Neural progenitor cell (in vitro differentiated cells): ENCODE measurements around the gene FADS6. TPM values are rescaled to one million over a fixed set of nuclear protein-coding genes. Genes with fewer than 3 reads are reported as not detected.

Source experiments
- DNase-seq: peaks from one replicate; pipeline ENCODE4 v3.0.0-alpha.2; 2016; ENCODE audit warnings: low spot score
- H2AFZ ChIP-seq: fragments of 200-600 bp; sonication (generic); replicated peaks from 2 replicates; pipeline ENCODE4 v1.6.1; 2016; ENCODE audit warnings: antibody characterized with exemption
- H3F3A ChIP-seq: fragments of 200-600 bp; sonication (generic); 2 replicates; pipeline ENCODE4 v1.6.1; 2016; ENCODE audit warnings: antibody characterized with exemption, low read depth
- H3K27ac ChIP-seq: fragments of 200-600 bp; sonication (generic); 2 replicates; pipeline ENCODE4 v1.5.1; 2016; ENCODE audit warnings: mild to moderate bottlenecking
- H3K27me3 ChIP-seq: fragments of 200-600 bp; sonication (generic); 2 replicates; pipeline ENCODE4 v1.6.1; 2016; ENCODE audit warnings: mild to moderate bottlenecking, moderate library complexity
- H3K36me3 ChIP-seq: fragments of 200-600 bp; sonication (generic); 2 replicates; pipeline ENCODE4 v1.5.1; 2016
- H3K4me1 ChIP-seq: fragments of 200-600 bp; sonication (generic); 2 replicates; pipeline ENCODE4 v1.6.1; 2016; ENCODE audit warnings: mixed run types
- H3K4me2 ChIP-seq: fragments of 200-600 bp; sonication (generic); 2 replicates; pipeline ENCODE4 v1.6.1; 2016
- H3K4me3 ChIP-seq: fragments of 200-600 bp; sonication (generic); 2 replicates; pipeline ENCODE4 v1.5.1; 2016
- H3K79me2 ChIP-seq: fragments of 200-600 bp; sonication (generic); 2 replicates; pipeline ENCODE4 v1.6.1; 2016; ENCODE audit warnings: low read depth
- H3K9ac ChIP-seq: fragments of 200-600 bp; sonication (generic); 2 replicates; pipeline ENCODE4 v1.6.1; 2016
- H3K9me3 ChIP-seq: fragments of 200-600 bp; sonication (generic); 2 replicates; pipeline ENCODE4 v1.5.1; 2016; ENCODE audit warnings: low read depth
- H4K20me1 ChIP-seq: fragments of 200-600 bp; sonication (generic); 2 replicates; pipeline ENCODE4 v1.6.1; 2016; ENCODE audit warnings: low read depth
- H3K27ac Mint-ChIP-seq: 3 replicates; pipeline ENCODE4 v1.8.0; 2021; ENCODE audit warnings: mixed read lengths
- H3K27me3 Mint-ChIP-seq: 2 replicates; pipeline ENCODE4 v1.8.0; 2022; ENCODE audit warnings: low read depth, mild to moderate bottlenecking, inconsistent platforms, moderate library complexity, mixed read lengths; ENCODE audit not compliant: insufficient read depth
- H3K36me3 Mint-ChIP-seq: 3 replicates; pipeline ENCODE4 v1.8.0; 2021; ENCODE audit warnings: mixed read lengths
- H3K4me1 Mint-ChIP-seq: 3 replicates; pipeline ENCODE4 v1.8.0; 2021; ENCODE audit warnings: mixed read lengths
- H3K4me3 Mint-ChIP-seq: 3 replicates; pipeline ENCODE4 v1.8.0; 2021; ENCODE audit warnings: mild to moderate bottlenecking, moderate library complexity, mixed read lengths
- H3K9me3 Mint-ChIP-seq: 3 replicates; pipeline ENCODE4 v1.8.0; 2020; ENCODE audit warnings: mixed read lengths
- CTCF ChIP-seq: fragments of 200-600 bp; sonication (generic); IDR thresholded peaks from 2 replicates; pipeline ENCODE4 v1.5.1; 2017; ENCODE audit warnings: antibody characterized with exemption, mild to moderate bottlenecking
- EZH2 ChIP-seq: fragments of 200-600 bp; sonication (generic); IDR thresholded peaks from 2 replicates; pipeline ENCODE4 v1.6.1; 2017; ENCODE audit warnings: antibody characterized with exemption, mild to moderate bottlenecking, moderate library complexity
- EZH2phosphoT487 ChIP-seq: fragments of 200-600 bp; sonication (generic); IDR thresholded peaks from 2 replicates; pipeline ENCODE4 v1.6.1; 2017; ENCODE audit warnings: antibody characterized with exemption
- total RNA-seq: library from RNA; depleted of rRNA; stranded (reverse); fragments of >200 nt; gene quantifications from 2 replicates; pipeline ENCODE4 v1.2.3, GENCODE V29; 2015; ENCODE audit warnings: low replicate concordance

FADS6 gene
- total RNA-seq, 1 donor from 2014 or later, result 0.36 TPM

- no peak overlapping the region for H3K4me3 ChIP-seq
- peaks cover 19% of the 10 kb centered on the region for H4K20me1 ChIP-seq
- peaks cover 18% of the 10 kb centered on the region for H3K4me1 ChIP-seq
- Mint-ChIP-seq H3K36me3 (peaks cover 7% of the 10 kb centered on the region), H3K27ac (no peak overlapping the region), H3K4me3 (no peak overlapping the region), H3K27me3 (peaks cover 21% of the 10 kb centered on the region), H3K4me1 (peaks cover 30% of the 10 kb centered on the region), H3K9me3 (no peaks in the 10 kb centered on the region)
- H3K4me2 ChIP-seq, result no peak overlapping the region
- no peak overlapping the region for H3K9ac ChIP-seq
- peaks cover 3% of the 10 kb centered on the region for H3K27me3 ChIP-seq
- H3K79me2 ChIP-seq, result no peaks in the 10 kb centered on the region
- TF ChIP-seq EZH2 (no peak), CTCF (no peak), EZH2phosphoT487 (no peak)
- H2AFZ ChIP-seq, result no peak overlapping the region
- peaks cover 4% of the 10 kb centered on the region for H3F3A ChIP-seq
- no peak overlapping the region for H3K27ac ChIP-seq
- H3K9me3 ChIP-seq, result no peaks in the 10 kb centered on the region
- no peaks in the 10 kb centered on the region for H3K36me3 ChIP-seq
- DNase-seq, result no peak
Observed at GRCh38 chr17:74836191-74836590, 57.2 kb downstream of the FADS6 start.

- peaks cover 22% of the 10 kb centered on the region for H3K4me1 Mint-ChIP-seq
- Histone ChIP-seq H3K79me2 (no peaks in the 10 kb centered on the region), H3K27me3 (no peaks in the 10 kb centered on the region), H2AFZ (no peak overlapping the region), H3K27ac (no peak overlapping the region), H3K9me3 (no peaks in the 10 kb centered on the region), H3F3A (no peaks in the 10 kb centered on the region), H3K9ac (no peak overlapping the region), H3K4me2 (peak overlapping the region; percentile 65), H3K4me3 (peak overlapping the region; percentile 13), H4K20me1 (peaks cover 6% of the 10 kb centered on the region), H3K4me1 (peaks cover 9% of the 10 kb centered on the region), H3K36me3 (no peaks in the 10 kb centered on the region)
- TF ChIP-seq CTCF (no peak), EZH2 (no peak), EZH2phosphoT487 (no peak)
- H3K4me3 Mint-ChIP-seq, result no peak overlapping the region
- peaks cover 11% of the 10 kb centered on the region for H3K27me3 Mint-ChIP-seq
- DNase-seq, result peak; percentile 71
- H3K27ac Mint-ChIP-seq, result no peak overlapping the region
- peaks cover 7% of the 10 kb centered on the region for H3K36me3 Mint-ChIP-seq
- no peaks in the 10 kb centered on the region for H3K9me3 Mint-ChIP-seq
Observed at GRCh38 chr17:74833501-74834377, 59.7 kb downstream of the FADS6 start.

- H4K20me1 ChIP-seq, result peaks cover 6% of the 10 kb centered on the region
- Mint-ChIP-seq H3K36me3 (peaks cover 7% of the 10 kb centered on the region), H3K4me3 (no peak overlapping the region), H3K4me1 (peaks cover 22% of the 10 kb centered on the region), H3K27me3 (peaks cover 8% of the 10 kb centered on the region), H3K27ac (no peak overlapping the region), H3K9me3 (no peaks in the 10 kb centered on the region)
- TF ChIP-seq CTCF (no peak), EZH2phosphoT487 (no peak), EZH2 (no peak)
- no peak overlapping the region for H3K4me3 ChIP-seq
- no peaks in the 10 kb centered on the region for H3K27me3 ChIP-seq
- H3K4me2 ChIP-seq, result no peak overlapping the region
- DNase-seq, result no peak
- peaks cover 9% of the 10 kb centered on the region for H3K4me1 ChIP-seq
- no peak overlapping the region for H2AFZ ChIP-seq
- H3K36me3 ChIP-seq, result no peaks in the 10 kb centered on the region
- no peaks in the 10 kb centered on the region for H3K9me3 ChIP-seq
- H3K79me2 ChIP-seq, result no peaks in the 10 kb centered on the region
- H3F3A ChIP-seq, result no peaks in the 10 kb centered on the region
- no peak overlapping the region for H3K9ac ChIP-seq
- H3K27ac ChIP-seq, result no peak overlapping the region
Observed at GRCh38 chr17:74832421-74832820, 61.0 kb downstream of the FADS6 start.
